HepG2 (cell line): ENCODE results near the gene CDO1. TPM values are rescaled to one million over a fixed set of nuclear protein-coding genes. Genes with fewer than 3 reads are reported as not detected.

Source experiments
- HDAC6 ChIP-seq: fragments of 200-600 bp; sonication (generic); IDR thresholded peaks from 2 replicates; pipeline ENCODE4 v1.7.0; 2017; ENCODE audit warnings: mild to moderate bottlenecking, antibody characterized with exemption, low read length, low read depth
- HES4 ChIP-seq: sonication (generic); formaldehyde crosslinking; IDR thresholded peaks from 2 replicates; pipeline ENCODE4 v1.9.0; 2021; ENCODE audit warnings: mild to moderate bottlenecking, missing genetic modification reagents, borderline replicate concordance
- JUN ChIP-seq: sonication (generic); formaldehyde crosslinking; IDR thresholded peaks from 2 replicates; pipeline ENCODE4 v1.4.0; 2020; ENCODE audit warnings: mild to moderate bottlenecking, missing genetic modification reagents
- KAT8 ChIP-seq: IDR thresholded peaks from 2 replicates; pipeline ENCODE4 v1.6.1; 2016; ENCODE audit warnings: missing genetic modification reagents, missing compliant biosample characterization
- KDM2A ChIP-seq: sonication (generic); formaldehyde crosslinking; IDR thresholded peaks from 2 replicates; pipeline ENCODE4 v1.4.0; 2020; ENCODE audit warnings: low read depth, missing genetic modification reagents, borderline replicate concordance
- MED1 ChIP-seq: sonication (generic); formaldehyde crosslinking; IDR thresholded peaks from 2 replicates; pipeline ENCODE4 v1.4.0; 2020; ENCODE audit warnings: missing genetic modification reagents
- MIXL1 ChIP-seq: IDR thresholded peaks from 2 replicates; pipeline ENCODE4 v1.6.1; 2016
- NCOR1 ChIP-seq: fragments of 200-600 bp; sonication (generic); IDR thresholded peaks from 2 replicates; pipeline ENCODE4 v1.7.0; 2017; ENCODE audit warnings: antibody characterized with exemption, low read length, borderline replicate concordance
- NR3C1 ChIP-seq: sonication (generic); formaldehyde crosslinking; IDR thresholded peaks from 2 replicates; pipeline ENCODE4 v1.4.0; 2020; ENCODE audit warnings: missing genetic modification reagents
- RAD21 ChIP-seq: fragments of 450-650 bp; formaldehyde crosslinking; IDR thresholded peaks from 2 replicates; pipeline ENCODE4 v1.5.0; 2020; ENCODE audit warnings: mild to moderate bottlenecking
- RFX3 ChIP-seq: IDR thresholded peaks from 2 replicates; pipeline ENCODE4 v1.6.1; 2016; ENCODE audit warnings: missing biosample characterization, missing genetic modification reagents
- SATB2 ChIP-seq: sonication (generic); formaldehyde crosslinking; IDR thresholded peaks from 2 replicates; pipeline ENCODE4 v1.5.0; 2020; ENCODE audit warnings: missing genetic modification reagents
- ZFYVE20 ChIP-seq: sonication (generic); formaldehyde crosslinking; IDR thresholded peaks from 2 replicates; pipeline ENCODE4 v1.8.0; 2023; ENCODE audit warnings: low read depth, mild to moderate bottlenecking, moderate library complexity, missing genetic modification reagents, borderline replicate concordance
- ZNF225 ChIP-seq: sonication (generic); formaldehyde crosslinking; IDR thresholded peaks from 2 replicates; pipeline ENCODE4 v1.4.0; 2020; ENCODE audit warnings: mild to moderate bottlenecking, missing genetic modification reagents
- ZNF329 ChIP-seq: sonication (generic); formaldehyde crosslinking; IDR thresholded peaks from 2 replicates; pipeline ENCODE4 v1.9.0; 2021; ENCODE audit warnings: low read depth, mild to moderate bottlenecking, missing genetic modification reagents
- ZNF562 ChIP-seq: sonication (generic); formaldehyde crosslinking; IDR thresholded peaks from 2 replicates; pipeline ENCODE4 v1.8.0; 2022; ENCODE audit warnings: missing genetic modification reagents, borderline replicate concordance
- ZNF672 ChIP-seq: sonication (generic); formaldehyde crosslinking; IDR thresholded peaks from 2 replicates; pipeline ENCODE4 v1.8.1; 2022; ENCODE audit warnings: missing genetic modification reagents
- polyA plus RNA-seq, 8 experiments: library from polyadenylated mRNA; depleted of rRNA in 3 of 8; stranded (reverse) in 7 of 8; unstranded in 1 of 8; fragments of >200 nt; fragmentation: Illumina TruSeq in 4 of 8; extraction: Trizol in 4 of 8; gene quantifications; 2 replicates each; pipeline versions ENCODE4 v1.2.1 to v1.2.3, GENCODE V29; 2011 to 2016; ENCODE audit warnings: low read depth in 4 of 8, missing spikeins in 1 of 8, mixed read lengths in 1 of 8; ENCODE audit not compliant: insufficient read depth in 1 of 8
- total RNA-seq, 5 experiments: library from RNA; depleted of rRNA; stranded (reverse); fragments of >200 nt; fragmentation: Illumina TruSeq; extraction: Trizol; gene quantifications; 2 replicates each; pipeline ENCODE4 v1.2.3, GENCODE V29; 2016; ENCODE audit warnings: low read depth in 1 of 5
- TF ChIP-seq, protein P1 (sequence below): IDR thresholded peaks from 2 replicates; pipeline ENCODE4 v1.6.1; 2016; ENCODE audit warnings: low read depth, missing genetic modification reagents, missing compliant biosample characterization

The CDO1 gene
- total and polyA plus RNA-seq, 2 of the 13 experiments (the other 11 are each of a cell fraction or from before 2014, with no cell fraction given) = 3.2 to 4.4 TPM

DNA sequence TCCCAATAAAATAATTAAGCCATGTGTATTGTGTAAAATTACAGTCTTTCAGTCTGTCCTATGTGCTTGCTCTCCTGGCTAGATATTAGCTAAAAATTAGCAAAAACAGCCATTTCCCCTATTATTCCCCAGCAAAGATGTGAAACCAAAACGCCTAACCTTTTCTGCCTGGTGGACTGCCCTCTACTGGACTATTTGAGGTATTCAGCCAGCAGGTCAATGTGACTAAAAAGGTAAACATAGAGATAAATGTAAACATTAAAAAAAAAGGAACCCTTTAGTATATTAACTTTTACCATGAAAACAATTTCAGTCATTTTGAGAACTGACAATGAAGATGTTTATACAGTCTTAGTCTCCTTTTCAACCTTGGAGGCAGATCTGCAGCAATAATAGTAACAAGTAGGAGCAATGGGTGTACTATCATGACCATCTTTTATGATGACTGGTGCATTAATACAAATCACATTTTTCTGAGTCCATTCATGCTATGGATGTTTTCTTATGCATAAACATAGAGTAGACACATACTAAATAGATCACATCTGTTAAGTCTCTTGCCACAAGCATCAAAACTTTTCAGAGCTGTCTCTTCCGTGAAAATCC, 14.8 kb upstream of the CDO1 start (continued):
- TF ChIP-seq ZFYVE20 (no peak), JUN (CRISPR knock-in tag) (no peak), RAD21 (peak; percentile 46; the same call in 1 of the 2 replicates), NR3C1 (CRISPR knock-in tag) (no peak), KAT8 (CRISPR knock-in tag) (peak; percentile 32; the same call in 1 of the 2 replicates), NCOR1 (no peak), SATB2 (CRISPR knock-in tag) (no peak), MIXL1 (CRISPR knock-in tag) (peak; percentile 60; the same call in 1 of the 2 replicates), HES4 (CRISPR knock-in tag) (no peak), ZNF329 (CRISPR knock-in tag) (no peak), ZNF225 (CRISPR knock-in tag) (no peak), MED1 (CRISPR knock-in tag) (0 out of 2 replicates have a peak, but pooled peaks have one; percentile 12), ZNF562 (no peak), HDAC6 (no peak), KDM2A (no peak), ZNF672 (CRISPR knock-in tag) (no peak), RFX3 (no peak)
- TF ChIP-seq, protein P1, sequence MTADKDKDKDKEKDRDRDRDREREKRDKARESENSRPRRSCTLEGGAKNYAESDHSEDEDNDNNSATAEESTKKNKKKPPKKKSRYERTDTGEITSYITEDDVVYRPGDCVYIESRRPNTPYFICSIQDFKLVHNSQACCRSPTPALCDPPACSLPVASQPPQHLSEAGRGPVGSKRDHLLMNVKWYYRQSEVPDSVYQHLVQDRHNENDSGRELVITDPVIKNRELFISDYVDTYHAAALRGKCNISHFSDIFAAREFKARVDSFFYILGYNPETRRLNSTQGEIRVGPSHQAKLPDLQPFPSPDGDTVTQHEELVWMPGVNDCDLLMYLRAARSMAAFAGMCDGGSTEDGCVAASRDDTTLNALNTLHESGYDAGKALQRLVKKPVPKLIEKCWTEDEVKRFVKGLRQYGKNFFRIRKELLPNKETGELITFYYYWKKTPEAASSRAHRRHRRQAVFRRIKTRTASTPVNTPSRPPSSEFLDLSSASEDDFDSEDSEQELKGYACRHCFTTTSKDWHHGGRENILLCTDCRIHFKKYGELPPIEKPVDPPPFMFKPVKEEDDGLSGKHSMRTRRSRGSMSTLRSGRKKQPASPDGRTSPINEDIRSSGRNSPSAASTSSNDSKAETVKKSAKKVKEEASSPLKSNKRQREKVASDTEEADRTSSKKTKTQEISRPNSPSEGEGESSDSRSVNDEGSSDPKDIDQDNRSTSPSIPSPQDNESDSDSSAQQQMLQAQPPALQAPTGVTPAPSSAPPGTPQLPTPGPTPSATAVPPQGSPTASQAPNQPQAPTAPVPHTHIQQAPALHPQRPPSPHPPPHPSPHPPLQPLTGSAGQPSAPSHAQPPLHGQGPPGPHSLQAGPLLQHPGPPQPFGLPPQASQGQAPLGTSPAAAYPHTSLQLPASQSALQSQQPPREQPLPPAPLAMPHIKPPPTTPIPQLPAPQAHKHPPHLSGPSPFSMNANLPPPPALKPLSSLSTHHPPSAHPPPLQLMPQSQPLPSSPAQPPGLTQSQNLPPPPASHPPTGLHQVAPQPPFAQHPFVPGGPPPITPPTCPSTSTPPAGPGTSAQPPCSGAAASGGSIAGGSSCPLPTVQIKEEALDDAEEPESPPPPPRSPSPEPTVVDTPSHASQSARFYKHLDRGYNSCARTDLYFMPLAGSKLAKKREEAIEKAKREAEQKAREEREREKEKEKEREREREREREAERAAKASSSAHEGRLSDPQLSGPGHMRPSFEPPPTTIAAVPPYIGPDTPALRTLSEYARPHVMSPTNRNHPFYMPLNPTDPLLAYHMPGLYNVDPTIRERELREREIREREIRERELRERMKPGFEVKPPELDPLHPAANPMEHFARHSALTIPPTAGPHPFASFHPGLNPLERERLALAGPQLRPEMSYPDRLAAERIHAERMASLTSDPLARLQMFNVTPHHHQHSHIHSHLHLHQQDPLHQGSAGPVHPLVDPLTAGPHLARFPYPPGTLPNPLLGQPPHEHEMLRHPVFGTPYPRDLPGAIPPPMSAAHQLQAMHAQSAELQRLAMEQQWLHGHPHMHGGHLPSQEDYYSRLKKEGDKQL (CRISPR knock-in tag) = no peak
